ENCODE results near the gene CHIA.

- no peak for TF ChIP-seq ELF1 (IDR thresholded peaks at IDR 0.05; ENCODE audit: borderline replicate concordance, low read depth)
- TF ChIP-seq SP1 (IDR thresholded peaks at IDR 0.05; ENCODE audit: low read depth), result no peak
- no peak for TF ChIP-seq JUND (IDR thresholded peaks at IDR 0.05)
- TF ChIP-seq EGR1 (IDR thresholded peaks at IDR 0.05; ENCODE audit: low read depth), result no peak
- no peak for TF ChIP-seq ATF3 (IDR thresholded peaks at IDR 0.05)
- TF ChIP-seq, protein P1, sequence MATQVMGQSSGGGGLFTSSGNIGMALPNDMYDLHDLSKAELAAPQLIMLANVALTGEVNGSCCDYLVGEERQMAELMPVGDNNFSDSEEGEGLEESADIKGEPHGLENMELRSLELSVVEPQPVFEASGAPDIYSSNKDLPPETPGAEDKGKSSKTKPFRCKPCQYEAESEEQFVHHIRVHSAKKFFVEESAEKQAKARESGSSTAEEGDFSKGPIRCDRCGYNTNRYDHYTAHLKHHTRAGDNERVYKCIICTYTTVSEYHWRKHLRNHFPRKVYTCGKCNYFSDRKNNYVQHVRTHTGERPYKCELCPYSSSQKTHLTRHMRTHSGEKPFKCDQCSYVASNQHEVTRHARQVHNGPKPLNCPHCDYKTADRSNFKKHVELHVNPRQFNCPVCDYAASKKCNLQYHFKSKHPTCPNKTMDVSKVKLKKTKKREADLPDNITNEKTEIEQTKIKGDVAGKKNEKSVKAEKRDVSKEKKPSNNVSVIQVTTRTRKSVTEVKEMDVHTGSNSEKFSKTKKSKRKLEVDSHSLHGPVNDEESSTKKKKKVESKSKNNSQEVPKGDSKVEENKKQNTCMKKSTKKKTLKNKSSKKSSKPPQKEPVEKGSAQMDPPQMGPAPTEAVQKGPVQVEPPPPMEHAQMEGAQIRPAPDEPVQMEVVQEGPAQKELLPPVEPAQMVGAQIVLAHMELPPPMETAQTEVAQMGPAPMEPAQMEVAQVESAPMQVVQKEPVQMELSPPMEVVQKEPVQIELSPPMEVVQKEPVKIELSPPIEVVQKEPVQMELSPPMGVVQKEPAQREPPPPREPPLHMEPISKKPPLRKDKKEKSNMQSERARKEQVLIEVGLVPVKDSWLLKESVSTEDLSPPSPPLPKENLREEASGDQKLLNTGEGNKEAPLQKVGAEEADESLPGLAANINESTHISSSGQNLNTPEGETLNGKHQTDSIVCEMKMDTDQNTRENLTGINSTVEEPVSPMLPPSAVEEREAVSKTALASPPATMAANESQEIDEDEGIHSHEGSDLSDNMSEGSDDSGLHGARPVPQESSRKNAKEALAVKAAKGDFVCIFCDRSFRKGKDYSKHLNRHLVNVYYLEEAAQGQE (IDR thresholded peaks at IDR 0.05; ENCODE audit: low read depth), result no peak
- TF ChIP-seq, protein P2, sequence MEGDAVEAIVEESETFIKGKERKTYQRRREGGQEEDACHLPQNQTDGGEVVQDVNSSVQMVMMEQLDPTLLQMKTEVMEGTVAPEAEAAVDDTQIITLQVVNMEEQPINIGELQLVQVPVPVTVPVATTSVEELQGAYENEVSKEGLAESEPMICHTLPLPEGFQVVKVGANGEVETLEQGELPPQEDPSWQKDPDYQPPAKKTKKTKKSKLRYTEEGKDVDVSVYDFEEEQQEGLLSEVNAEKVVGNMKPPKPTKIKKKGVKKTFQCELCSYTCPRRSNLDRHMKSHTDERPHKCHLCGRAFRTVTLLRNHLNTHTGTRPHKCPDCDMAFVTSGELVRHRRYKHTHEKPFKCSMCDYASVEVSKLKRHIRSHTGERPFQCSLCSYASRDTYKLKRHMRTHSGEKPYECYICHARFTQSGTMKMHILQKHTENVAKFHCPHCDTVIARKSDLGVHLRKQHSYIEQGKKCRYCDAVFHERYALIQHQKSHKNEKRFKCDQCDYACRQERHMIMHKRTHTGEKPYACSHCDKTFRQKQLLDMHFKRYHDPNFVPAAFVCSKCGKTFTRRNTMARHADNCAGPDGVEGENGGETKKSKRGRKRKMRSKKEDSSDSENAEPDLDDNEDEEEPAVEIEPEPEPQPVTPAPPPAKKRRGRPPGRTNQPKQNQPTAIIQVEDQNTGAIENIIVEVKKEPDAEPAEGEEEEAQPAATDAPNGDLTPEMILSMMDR (IDR thresholded peaks at IDR 0.05 in 2 of 3, conservative IDR thresholded peaks at IDR 0.05 in 1 of 3; ENCODE audit: borderline replicate concordance in 1 of 3, insufficient read depth in 1 of 3, low read depth in 2 of 3, low read length in 2 of 3), result no peak
- no peak for TF ChIP-seq EZH2 (IDR thresholded peaks at IDR 0.05)
- no peak for TF ChIP-seq POLR2A (IDR thresholded peaks at IDR 0.05; ENCODE audit: borderline replicate concordance, extremely low read depth, insufficient read depth, insufficient read length)
- no peak for TF ChIP-seq POLR2AphosphoS5 (IDR thresholded peaks at IDR 0.05; ENCODE audit: low read depth, low read length)
- TF ChIP-seq, protein P3, sequence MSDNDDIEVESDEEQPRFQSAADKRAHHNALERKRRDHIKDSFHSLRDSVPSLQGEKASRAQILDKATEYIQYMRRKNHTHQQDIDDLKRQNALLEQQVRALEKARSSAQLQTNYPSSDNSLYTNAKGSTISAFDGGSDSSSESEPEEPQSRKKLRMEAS (IDR thresholded peaks at IDR 0.05), result no peak
Measured at GRCh38 chr1:111286912-111287311, 3.7 kb upstream of the CHIA start.

Data from HCT116 (cell line).